G401 (cell line): Measurements from ENCODE around the gene ZNF763. TPM values are rescaled to one million over a fixed set of nuclear protein-coding genes. Genes with fewer than 3 reads are reported as not detected.
"Not testable (repeated sequence)": the region's sequence is repeated elsewhere in the genome, so short reads cannot be mapped to it uniquely, and the experiment has no call there.

Experiments
- DNase-seq: peaks from one replicate; pipeline ENCODE4 v3.0.0-alpha.2; 2015; ENCODE audit warnings: low spot score
- in situ Hi-C: cut with HindIII; loops from 2 replicates; pipeline ENCODE4 v1.10.0; 2016; ENCODE audit warnings: low sequenced_read_pairs, mixed read lengths
- total RNA-seq: library from RNA; depleted of rRNA; stranded (reverse); fragments of >200 nt; shearing (Covaris generic); gene quantifications from 2 replicates; pipeline ENCODE4 v1.2.3, GENCODE V29; 2014; rRNA removed

Gene ZNF763
- 0.41 and 0.55 TPM in 2 replicates for total RNA-seq

DNA sequence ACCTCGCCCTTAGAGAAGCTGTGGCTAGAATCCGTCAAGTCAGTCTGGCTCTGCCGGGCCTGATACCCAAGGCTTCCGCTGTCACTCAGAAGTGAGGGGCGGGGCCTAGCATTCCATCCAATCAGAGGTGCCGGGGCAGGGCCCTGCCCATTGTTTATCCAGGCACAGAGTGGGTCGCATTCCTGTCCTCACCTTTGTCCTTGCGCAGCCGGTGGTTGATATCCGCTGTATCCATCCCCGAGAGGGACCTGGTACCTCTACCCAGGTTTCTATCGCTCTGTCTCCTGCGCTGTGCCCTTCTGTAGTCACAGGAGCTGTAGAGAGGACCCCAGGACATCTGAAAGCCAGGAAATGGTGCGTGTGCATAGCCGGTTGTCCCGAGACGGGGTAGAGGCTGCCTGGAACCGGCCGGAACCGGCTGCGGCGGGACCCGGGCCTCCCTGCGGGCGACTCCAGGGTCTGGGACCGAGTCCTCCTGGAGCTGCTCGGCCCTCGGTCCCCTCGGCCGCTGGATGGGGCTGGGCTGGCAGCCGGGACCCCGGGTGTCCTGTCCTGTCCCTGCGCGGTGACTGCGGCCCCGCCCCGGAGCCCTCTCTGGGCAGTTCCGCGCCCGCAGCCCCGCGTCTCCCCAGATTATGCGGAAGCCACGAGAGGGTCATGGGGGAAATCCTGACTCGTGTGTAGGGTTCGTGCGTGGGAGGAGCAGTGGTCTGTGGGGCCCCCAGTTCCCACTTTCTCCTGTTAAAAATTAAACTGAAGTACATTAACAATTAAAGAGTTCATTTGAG is at the start of gene ZNF763:
Gene ZNF763, plus strand, starts transcription at position 183 of the 788 bp plus-strand sequence. Its CDS starts 169 bp downstream, at position 352.
- in situ Hi-C loops: no loop called here

DNA sequence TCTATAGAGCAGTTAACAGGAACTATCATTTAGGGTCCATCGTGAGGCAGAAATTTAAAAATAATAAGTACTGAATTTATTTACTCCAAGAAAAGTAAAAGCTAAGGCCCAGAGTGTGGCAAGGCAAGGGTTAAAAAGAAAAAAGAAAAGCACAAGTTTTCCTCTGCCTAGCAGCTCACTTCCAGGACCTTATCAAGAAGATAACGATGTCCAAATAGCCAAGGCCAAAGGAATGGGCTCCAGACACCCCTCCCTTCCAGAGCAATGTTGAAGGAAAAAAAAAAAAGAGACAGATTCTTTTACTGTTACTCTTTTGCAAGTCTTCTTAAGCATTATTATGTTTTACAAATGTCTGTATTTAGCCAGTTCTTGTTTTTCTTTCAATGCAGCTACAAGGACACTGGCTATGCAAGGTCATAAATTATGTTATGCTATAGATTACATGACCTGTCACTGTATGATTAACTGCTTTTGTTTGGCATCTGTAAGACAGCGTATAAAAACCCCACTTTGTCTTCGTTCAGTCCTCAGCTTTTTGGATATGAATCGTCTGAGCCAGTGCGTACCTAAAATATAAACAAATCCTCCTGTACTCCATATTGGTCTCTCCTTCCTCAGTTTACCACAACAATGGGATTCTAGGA is 42.9 kb upstream of the ZNF763 start:
- DNase-seq: no peak
- in situ Hi-C loops: no loop called here

More for the DNA sequence above, at the start of gene ZNF763:
- peak; percentile 97 for DNase-seq

DNA sequence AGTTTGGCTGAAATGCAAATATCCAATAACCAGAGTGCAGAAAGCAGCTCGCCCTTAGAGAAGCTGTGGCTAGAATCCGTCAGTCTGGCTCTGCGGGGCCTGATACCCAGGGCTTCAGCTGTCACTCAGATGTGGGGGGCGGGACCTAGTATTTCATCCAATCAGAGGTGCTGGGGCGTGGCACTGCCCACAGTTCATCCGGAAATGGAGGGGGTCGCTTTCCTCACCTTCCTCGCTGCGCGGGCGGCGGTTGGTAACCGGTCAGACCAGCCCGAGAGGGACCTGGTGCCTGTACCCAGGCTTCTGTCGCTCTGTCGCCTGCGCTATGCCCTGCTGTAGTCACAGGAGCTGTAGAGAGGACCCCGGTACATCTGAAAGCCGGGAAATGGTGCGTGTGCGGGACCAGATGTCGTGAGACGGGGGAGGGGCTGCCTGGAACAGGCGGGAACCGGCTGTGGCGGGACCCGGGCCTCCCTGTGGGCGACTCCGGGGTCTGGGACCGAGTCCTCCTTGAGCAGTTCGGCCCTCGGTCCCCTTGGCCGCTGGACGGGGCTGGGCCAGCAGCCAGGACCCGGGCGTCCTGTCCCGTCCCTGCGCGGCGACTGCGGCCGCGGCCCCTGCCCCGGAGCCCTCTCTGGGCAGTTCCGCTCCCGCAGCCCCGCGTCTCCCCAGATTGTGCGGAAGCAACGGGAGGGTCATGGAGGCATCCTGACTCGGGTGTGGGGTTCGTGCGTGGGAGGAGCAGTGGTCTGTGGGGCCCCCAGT is 39.8 kb upstream of the ZNF763 start, which contains the start of gene ZNF700:
Gene ZNF700, plus strand, starts transcription at position 222 of the 765 bp plus-strand sequence. Its CDS starts 104 bp downstream, at position 326.
- in situ Hi-C loops: no loop called here

DNA sequence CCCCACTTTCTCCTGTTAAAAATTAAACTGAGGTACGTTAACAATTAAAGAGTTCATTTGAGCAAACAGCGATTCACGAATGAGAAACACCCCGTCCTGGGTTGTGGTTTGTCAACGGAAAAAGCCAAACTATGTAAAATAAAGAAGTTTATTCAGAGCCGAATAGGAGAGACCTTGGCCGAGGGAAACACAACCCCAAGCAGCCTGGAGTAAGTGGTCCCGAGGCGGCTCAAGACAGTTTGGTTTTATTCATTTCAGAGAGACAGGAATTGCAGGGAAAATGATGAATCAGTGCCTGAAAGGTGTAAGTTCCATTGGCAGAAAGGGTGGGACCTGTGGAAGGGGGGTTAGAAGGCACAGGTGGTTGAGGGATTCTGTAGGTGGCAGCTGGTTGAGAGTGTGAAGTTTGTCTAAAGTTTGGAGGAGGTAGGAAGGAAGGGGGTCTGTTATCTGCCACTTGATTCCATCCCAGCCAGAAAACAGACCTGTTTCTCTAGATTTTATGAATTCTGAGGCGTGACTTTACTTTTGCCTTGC is 39.1 kb upstream of the ZNF763 start:
- in situ Hi-C loops, DNase-seq: not testable (repeated sequence)

More for the DNA sequence above, 39.8 kb upstream of the ZNF763 start, which contains the start of gene ZNF700:
- DNase-seq: peak; percentile 98

DNA sequence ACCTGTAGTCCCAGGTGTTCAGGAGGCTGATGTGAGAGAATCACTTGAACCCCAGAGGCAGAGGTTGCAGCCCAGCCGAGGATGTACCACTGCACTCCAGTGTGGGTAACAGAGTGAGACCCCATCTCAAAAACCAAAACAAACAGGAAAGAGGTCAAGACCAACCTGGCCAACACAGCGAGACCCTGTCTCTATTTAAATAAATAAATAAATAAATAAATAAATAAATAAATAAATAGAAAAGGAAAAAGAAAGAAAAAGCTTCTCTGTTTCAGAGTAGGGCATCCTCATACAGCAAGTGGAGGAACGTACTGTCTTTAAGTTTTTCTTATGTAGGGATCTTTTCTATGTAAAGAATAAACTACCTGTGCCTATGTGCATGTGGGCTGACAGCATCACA is 37.6 kb upstream of the ZNF763 start:
- DNase-seq: no peak
- in situ Hi-C loops: no loop called here

DNA sequence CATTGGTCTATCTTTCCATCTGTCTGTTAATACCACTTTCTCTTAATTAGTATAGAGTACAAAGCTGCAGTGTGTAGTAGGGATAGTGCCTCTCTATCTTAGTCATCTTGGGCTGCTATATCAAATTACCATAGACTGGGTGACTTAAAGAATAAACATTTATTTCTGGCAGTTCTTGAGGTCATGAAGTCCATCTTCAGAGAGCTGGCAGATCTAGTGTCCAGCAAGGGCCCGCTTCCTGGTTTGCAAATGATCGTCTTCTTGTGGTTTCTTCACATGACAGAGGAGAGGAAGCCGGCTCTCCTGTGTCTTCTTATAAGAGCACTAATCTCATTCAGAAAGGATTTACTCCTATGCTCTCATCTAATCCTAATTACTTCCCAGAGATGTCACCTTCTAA is 33.8 kb upstream of the ZNF763 start:
- no peak for DNase-seq
- in situ Hi-C loops: no loop called here

DNA sequence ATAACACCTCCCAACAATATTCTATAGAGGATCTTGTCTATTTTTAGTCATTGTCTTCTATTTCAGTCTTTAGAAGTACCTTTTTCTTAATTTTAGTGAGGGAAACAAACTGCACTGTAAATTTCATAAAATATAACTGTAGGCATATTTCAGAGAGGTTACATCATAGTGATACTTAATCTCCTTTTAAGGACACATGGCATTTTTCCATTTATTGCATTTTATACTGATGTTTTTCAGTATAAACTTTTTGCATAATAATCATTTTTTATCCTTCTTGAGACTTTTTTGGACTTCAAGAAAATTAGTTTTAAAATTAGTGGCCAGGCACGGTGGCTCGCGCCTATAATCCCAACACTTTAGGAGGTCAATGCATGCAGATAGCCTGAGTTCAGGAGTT is 33.3 kb upstream of the ZNF763 start:
- in situ Hi-C loops: no loop called here

DNA sequence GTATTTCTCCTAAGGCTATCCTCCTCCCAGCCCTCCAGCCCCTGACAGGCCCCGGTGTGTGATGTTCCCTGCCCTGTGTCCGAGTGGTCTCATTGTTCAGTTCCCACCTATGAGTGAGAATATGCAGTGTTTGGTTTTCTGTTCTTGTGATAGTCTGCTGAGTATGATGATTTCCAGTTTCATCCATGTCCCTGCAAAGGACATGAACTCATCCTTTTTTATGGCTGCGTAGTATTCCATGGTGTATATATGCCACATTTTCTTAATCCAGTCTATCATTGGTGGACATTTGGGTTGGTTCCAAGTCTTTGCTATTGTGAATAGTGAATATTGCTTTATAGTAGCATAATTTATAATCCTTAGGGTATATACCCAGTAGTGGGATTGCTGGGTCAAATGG is 29.0 kb upstream of the ZNF763 start:
- in situ Hi-C loops, DNase-seq: not testable (repeated sequence)

More for the DNA sequence above, 33.3 kb upstream of the ZNF763 start:
- DNase-seq: no peak

DNA sequence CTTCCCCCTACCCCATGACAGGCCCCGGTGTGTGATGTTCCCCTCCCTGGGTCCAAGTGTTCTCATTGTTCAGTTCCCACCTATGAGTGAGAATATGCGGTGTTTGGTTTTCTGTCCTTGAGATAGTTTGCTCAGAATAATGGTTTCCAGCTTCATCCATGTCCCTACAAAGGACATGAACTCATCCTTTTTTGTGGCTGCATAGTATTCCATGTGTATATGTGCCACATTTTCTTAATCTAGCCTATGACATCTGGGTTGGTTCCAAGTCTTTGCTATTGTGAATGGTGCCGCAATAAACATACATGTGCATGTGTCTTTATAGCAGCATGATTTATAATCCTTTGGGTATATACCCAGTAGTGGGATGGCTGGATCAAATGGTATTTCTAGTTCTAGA is 26.5 kb upstream of the ZNF763 start:
- in situ Hi-C loops, DNase-seq: not testable (repeated sequence)

DNA sequence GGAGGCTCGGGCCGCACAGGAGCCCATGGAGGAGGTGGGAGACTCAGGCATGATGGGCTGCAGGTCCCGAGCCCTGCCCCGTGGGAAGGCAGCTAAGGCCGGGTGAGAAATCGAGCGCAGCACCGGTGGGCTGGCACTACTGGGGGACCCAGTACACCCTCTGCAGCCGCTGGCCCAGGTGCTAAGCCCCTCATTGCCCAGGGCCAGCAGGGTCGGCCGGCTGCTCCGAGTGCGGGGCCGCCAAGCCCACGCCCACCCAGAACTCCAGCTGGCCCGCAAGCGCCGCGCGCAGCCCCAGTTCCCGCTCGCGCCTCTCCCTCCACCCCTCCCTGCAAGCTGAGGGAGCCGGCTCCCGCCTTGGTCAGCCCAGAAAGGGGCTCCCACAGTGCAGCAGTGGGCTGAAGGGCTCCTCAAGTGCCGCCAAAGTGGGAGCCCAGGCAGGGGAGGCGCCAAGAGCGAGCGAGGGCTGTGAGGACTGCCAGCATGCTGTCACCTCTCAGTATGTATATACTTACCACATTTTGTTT is 23.4 kb upstream of the ZNF763 start:
- in situ Hi-C loops, DNase-seq: not testable (repeated sequence)

DNA sequence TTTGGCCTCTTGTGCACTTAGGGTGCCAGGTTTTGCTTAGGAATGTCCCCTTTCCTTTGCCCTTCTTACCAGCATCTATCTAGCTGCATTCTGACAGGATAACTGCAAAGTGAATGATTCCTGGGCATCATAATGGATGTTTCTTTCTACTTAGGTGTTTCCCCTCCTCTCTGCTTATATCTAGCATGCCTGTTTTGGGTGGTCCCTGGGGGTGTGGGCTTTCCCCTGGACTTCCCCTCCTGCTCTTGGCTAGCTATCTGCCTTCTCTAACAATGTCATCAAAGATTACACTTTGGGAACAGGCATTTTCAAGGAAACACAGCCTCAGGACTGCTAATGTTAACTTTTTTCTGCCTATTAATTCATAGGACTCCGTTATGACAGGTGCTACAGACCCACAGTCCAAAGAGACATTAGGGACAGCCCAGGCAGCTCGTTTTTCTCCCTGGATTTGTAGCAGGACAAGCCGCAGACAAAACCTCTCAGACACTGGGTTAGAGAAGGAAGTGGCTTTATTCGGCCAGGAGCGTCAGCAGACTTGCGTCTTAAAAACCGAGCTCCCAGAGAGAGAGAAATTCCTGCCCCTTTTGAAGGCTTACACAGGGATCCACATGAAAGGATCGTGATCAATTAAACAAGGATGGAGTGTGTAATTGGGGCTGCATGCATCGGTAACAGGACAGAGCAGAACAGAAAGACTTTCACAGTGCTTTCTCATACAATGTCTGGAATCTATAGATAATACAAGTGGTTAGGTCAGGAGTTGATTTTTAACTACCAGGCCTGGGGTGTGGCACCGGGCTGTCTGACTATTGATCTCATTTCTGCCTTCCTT is 22.6 kb upstream of the ZNF763 start:
- DNase-seq: no peak
- in situ Hi-C loops: no loop called here

DNA sequence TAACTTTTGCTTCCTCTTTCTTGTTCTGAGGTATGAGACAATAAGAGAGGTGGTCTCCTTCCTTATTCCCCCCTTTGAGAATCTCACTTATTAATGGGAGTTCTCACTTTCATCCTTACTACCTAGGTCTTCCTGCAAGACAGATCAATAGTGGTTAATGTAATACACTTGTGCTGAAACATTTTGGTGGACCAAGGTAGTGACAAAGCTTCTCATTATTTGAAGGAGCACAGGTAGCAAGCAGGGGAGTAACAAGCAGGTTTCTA is 22.1 kb upstream of the ZNF763 start:
- in situ Hi-C loops: no loop called here
- no peak for DNase-seq

DNA sequence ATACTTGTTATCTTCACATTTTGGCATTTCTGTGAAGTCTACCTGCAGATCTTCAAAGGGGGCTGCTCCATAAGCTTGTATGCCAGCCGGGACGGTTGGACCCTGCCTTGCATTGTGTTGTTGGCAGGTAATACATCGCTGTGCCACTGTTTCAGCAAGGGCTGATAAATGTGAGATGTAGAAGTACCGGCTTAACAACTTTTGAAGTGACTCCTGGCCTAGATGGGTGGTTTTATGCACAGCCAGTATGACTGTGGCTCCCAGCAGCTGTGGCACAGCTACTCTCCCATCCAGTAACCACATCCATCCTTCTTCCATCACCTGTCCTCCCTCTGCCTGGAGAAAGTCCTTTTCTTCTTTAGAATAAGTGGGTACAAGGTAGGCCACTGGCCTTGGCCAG is 20.2 kb upstream of the ZNF763 start:
- DNase-seq: no peak
- in situ Hi-C loops: no loop called here

DNA sequence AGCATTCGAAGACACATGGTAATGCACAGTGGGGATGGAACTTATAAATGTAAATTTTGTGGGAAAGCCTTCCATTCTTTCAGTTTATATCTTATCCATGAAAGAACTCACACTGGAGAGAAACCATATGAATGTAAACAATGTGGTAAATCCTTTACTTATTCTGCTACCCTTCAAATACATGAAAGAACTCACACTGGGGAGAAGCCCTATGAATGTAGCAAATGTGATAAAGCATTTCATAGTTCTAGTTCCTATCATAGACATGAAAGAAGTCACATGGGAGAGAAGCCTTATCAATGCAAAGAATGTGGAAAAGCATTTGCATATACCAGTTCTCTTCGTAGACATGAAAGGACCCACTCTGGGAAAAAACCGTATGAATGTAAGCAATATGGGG is 16.2 kb upstream of the ZNF763 start:
- DNase-seq: no peak
- in situ Hi-C loops: no loop called here

DNA sequence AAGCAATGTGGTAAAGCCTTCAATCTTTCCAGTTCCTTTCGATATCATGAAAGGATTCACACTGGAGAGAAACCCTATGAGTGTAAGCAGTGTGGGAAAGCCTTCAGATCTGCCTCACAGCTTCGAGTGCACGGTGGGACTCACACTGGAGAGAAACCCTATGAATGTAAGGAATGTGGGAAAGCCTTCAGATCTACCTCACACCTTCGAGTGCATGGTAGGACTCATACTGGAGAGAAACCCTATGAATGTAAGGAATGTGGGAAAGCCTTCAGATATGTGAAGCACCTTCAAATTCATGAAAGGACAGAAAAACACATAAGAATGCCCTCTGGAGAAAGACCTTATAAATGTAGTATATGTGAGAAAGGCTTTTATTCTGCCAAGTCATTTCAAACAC is 15.6 kb upstream of the ZNF763 start:
- DNase-seq: no peak
- in situ Hi-C loops: no loop called here

DNA sequence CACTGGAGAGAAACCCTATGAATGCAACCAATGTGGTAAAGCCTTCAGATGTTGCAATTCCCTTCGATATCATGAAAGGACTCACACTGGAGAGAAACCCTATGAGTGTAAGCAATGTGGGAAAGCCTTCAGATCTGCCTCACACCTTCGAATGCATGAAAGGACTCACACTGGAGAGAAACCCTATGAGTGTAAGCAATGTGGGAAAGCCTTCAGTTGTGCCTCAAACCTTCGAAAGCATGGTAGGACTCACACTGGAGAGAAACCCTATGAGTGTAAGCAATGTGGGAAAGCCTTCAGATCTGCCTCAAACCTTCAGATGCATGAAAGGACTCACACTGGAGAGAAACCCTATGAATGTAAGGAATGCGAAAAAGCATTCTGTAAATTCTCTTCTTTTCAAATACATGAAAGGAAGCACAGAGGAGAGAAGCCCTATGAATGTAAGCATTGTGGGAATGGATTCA is 15.2 kb upstream of the ZNF763 start:
- DNase-seq, in situ Hi-C loops: not testable (repeated sequence)

DNA sequence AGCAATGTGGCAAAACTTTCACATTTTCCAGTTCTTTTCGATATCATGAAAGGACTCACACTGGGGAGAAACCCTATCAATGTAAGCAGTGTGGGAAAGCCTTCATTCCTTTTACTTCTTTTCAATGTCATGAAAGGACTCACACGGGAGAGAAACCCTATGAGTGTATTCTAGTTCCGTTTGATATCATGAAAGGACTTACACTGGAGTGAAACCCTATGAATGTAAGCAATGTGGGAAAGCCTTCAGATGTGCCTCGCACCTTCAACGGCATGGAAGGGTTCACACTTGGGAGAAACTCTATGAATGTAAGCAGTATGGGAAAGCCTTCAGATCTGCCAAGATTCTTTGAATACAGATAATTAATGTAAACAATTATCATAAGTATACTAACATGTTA is 14.5 kb upstream of the ZNF763 start:
- no peak for DNase-seq
- in situ Hi-C loops: no loop called here

DNA sequence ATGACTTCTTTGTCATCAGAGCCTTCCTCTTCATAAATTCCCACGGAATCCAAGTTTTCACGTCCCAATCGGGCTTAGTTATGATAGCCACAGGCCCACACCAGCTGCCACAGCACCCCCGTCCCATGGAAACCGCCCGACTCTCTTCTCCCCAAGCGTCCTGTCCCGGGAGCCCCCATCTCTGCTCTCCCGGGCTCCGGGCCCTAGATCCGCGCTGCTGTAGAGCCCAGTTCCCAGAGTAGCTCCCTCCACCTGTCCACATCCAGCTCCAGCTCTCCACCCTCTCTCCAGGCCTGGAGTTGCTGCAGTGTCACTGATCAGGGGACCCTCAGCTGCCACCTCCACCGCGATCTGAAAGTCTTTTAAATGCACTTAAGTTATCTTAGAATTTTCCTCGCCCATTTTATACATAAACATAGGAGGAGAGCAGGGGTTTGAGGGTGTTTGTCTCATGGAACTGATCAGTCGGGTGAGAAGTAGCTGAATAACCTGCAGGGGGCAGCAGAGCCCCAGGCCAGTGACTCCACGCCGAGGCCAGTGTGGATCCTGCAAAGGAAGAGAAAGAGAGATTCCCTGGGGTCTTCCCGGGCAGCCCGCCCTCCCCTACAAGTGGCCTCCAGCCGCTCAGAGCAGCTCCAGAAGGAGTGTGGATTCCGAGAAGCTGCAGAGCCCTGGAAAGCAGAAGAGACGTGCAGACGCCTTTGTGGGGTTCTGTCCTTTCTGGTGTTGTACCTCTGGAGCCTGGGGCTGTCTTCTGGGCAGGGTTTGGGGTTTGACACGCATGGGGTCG is 1.1 kb upstream of the ZNF763 start:
- in situ Hi-C loops: no loop called here
- DNase-seq: peak; percentile 77
